GM18511 (cell line): Measurements from ENCODE around the gene SLU7.
"Not testable (repeated sequence)": the region's sequence is repeated elsewhere in the genome, so short reads cannot be mapped to it uniquely, and the experiment has no call there.

ENCODE experiments used
- ATAC-seq: cut with Tn5 transposase; IDR thresholded peaks from one replicate; pipeline ENCODE4 v1.9.1; 2021; ENCODE audit warnings: mild to moderate bottlenecking, moderate library complexity; ENCODE audit not compliant: unreplicated experiment

The SLU7 gene

GRCh38 chr5:160451281-160451680 lies 32.4 kb upstream of the SLU7 start:
- no peak for ATAC-seq

- peak; percentile 60 for ATAC-seq
Measured at GRCh38 chr5:160450164-160450932, 31.5 kb upstream of the SLU7 start.

- no peak for ATAC-seq
Measured at GRCh38 chr5:160449458-160449857, 30.6 kb upstream of the SLU7 start.

GRCh38 chr5:160448886-160449285 lies 30.0 kb upstream of the SLU7 start:
- ATAC-seq, result no peak

GRCh38 chr5:160445751-160446150 lies 26.9 kb upstream of the SLU7 start:
- no peak for ATAC-seq

- peak; percentile 36 for ATAC-seq
Measured at GRCh38 chr5:160445132-160445531, 26.3 kb upstream of the SLU7 start.

GRCh38 chr5:160444407-160444806 lies 25.5 kb upstream of the SLU7 start:
- ATAC-seq, result no peak

- ATAC-seq, result peak; percentile 27
Measured at GRCh38 chr5:160442824-160443431, 24.0 kb upstream of the SLU7 start.

GRCh38 chr5:160441311-160441781 lies 22.5 kb upstream of the SLU7 start:
- peak; percentile 17 for ATAC-seq

- ATAC-seq, result peak; percentile 65
Measured at GRCh38 chr5:160439205-160439600, 20.3 kb upstream of the SLU7 start.

GRCh38 chr5:160438316-160439204 lies 19.7 kb upstream of the SLU7 start:
- peak; percentile 33 for ATAC-seq

GRCh38 chr5:160437271-160437670 lies 18.4 kb upstream of the SLU7 start:
- no peak for ATAC-seq

- not testable (repeated sequence) for ATAC-seq
Measured at GRCh38 chr5:160436661-160437060, 17.8 kb upstream of the SLU7 start.

- ATAC-seq, result no peak
Measured at GRCh38 chr5:160436017-160436416, 17.1 kb upstream of the SLU7 start.

- no peak for ATAC-seq
Measured at GRCh38 chr5:160435532-160435931, 16.7 kb upstream of the SLU7 start.

GRCh38 chr5:160434022-160434531 lies 15.2 kb upstream of the SLU7 start:
- peak; percentile 77 for ATAC-seq

- ATAC-seq, result no peak
Measured at GRCh38 chr5:160432787-160433186, 13.9 kb upstream of the SLU7 start.

GRCh38 chr5:160432196-160432595 lies 13.3 kb upstream of the SLU7 start:
- peak; percentile 26 for ATAC-seq

- no peak for ATAC-seq
Measured at GRCh38 chr5:160427607-160428006, 8.7 kb upstream of the SLU7 start.

- no peak for ATAC-seq
Measured at GRCh38 chr5:160423099-160423498, 4.2 kb upstream of the SLU7 start.

GRCh38 chr5:160421625-160422258 lies 2.9 kb upstream of the SLU7 start, which contains the start of gene PTTG1:
Gene PTTG1 (plus strand): TSS chr5:160421855. CDS start chr5:160422313, 458 bp downstream.
- peak; percentile 69 for ATAC-seq
